ENCODE data around the gene NYAP2.

DNA sequence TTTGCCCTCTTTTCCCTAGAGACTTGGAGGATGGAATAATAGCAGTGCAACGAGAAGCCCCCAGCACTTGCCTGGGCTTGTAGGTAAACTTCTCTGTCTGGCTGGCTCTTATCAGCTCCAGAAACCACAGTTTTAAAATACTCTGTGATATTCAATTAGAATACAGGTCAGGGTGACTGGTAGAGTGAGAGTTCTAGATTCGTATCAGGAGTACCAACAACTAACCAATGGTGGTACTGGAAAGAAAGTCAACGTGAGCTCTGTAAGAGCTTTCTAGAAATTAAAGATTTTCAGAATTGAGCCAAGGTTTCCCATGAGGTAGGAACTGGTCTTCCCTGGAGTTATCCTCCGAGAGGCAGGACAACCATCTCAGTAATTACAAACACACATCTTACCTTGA is 216.9 kb downstream of the NYAP2 start:
- TF ChIP-seq, protein P1, sequence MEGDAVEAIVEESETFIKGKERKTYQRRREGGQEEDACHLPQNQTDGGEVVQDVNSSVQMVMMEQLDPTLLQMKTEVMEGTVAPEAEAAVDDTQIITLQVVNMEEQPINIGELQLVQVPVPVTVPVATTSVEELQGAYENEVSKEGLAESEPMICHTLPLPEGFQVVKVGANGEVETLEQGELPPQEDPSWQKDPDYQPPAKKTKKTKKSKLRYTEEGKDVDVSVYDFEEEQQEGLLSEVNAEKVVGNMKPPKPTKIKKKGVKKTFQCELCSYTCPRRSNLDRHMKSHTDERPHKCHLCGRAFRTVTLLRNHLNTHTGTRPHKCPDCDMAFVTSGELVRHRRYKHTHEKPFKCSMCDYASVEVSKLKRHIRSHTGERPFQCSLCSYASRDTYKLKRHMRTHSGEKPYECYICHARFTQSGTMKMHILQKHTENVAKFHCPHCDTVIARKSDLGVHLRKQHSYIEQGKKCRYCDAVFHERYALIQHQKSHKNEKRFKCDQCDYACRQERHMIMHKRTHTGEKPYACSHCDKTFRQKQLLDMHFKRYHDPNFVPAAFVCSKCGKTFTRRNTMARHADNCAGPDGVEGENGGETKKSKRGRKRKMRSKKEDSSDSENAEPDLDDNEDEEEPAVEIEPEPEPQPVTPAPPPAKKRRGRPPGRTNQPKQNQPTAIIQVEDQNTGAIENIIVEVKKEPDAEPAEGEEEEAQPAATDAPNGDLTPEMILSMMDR (IDR thresholded peaks at IDR 0.05), result no peak
- TF ChIP-seq POLR2AphosphoS5 (IDR thresholded peaks at IDR 0.05), result no peak
